Activated T-helper 17 cell treated with anti-CD3 and anti-CD28 coated beads, Interleukin-2, amount 50 U/mL, for 72 hours (primary cell): ENCODE data around the gene SOX8. TPM values are rescaled to one million over a fixed set of nuclear protein-coding genes. Genes with fewer than 3 reads are reported as not detected.

ENCODE experiments used
- ATAC-seq: fragments of 150-1000 bp; cut with Tn5 transposase; replicated peaks from 2 replicates; pipeline ENCODE4 v1.10.0; 2021; ENCODE audit warnings: mild to moderate bottlenecking, moderate library complexity
- H3K27ac Mint-ChIP-seq: one replicate; pipeline ENCODE4 v1.8.0; 2022; ENCODE audit warnings: mixed read lengths
- H3K27me3 Mint-ChIP-seq: one replicate; pipeline ENCODE4 v1.8.0; 2022; ENCODE audit warnings: mixed read lengths
- H3K36me3 Mint-ChIP-seq: one replicate; pipeline ENCODE4 v1.8.0; 2022; ENCODE audit warnings: low read depth, mild to moderate bottlenecking, mixed read lengths
- H3K4me1 Mint-ChIP-seq: one replicate; pipeline ENCODE4 v1.8.0; 2022; ENCODE audit warnings: mixed read lengths
- H3K4me3 Mint-ChIP-seq: one replicate; pipeline ENCODE4 v1.8.0; 2022; ENCODE audit warnings: mild to moderate bottlenecking, mixed read lengths
- H3K9me3 Mint-ChIP-seq: one replicate; pipeline ENCODE4 v1.8.0; 2022; ENCODE audit warnings: mixed read lengths
- total RNA-seq, 2 donors: library from RNA; stranded (reverse); gene quantifications; one replicate each; pipeline ENCODE4 v1.2.3, GENCODE V29; 2022

Gene SOX8
- total RNA-seq, 2 donors from 2014 or later = 0.35 to 3.8 TPM

GRCh38 chr16:974001-974601 is 7.5 kb upstream of the SOX8 start:
- Mint-ChIP-seq H3K4me3 (no peak overlapping the region), H3K27ac (no peak overlapping the region)
- no peak for ATAC-seq

DNA sequence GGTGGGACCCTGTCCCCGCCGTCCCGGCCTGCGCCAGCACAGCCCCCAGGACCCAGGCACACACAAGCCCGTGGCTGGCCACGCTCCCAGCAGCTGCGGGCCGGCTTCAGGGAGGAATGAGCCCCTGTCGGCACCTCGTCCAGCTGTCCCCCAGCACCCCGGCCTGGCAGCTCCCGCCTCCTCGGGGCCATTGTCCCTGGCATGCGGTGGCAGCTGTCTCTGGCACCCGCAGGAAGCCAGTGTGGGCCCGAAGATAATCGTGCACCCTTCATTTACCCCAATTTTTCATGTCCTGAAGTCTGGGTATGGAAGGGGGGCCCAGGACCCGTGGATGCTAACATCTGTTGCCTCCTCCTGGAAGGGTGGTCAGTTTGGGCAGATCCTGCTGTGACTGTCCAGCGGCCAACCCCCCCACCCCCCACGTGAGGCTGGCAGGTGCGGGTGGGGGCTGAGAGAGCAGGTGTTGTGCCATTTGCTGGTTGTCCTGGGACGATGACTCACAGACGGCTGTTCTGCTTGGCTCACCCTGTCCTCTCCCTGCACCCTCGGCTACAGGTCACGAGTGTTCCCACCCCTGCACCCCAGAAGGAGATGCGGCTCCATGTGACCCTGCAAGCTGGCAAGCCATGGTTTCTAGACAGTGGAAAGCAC is 6.8 kb upstream of the SOX8 start:
- Mint-ChIP-seq H3K27me3 (no peaks in the 10 kb centered on the region), H3K9me3 (no peaks in the 10 kb centered on the region), H3K4me3 (no peak overlapping the region), H3K4me1 (peaks cover 6% of the 10 kb centered on the region), H3K27ac (no peak overlapping the region), H3K36me3 (no peaks in the 10 kb centered on the region)
- no peak for ATAC-seq

More at GRCh38 chr16:974001-974601, 7.5 kb upstream of the SOX8 start:
- Mint-ChIP-seq H3K36me3 (no peaks in the 10 kb centered on the region), H3K9me3 (no peaks in the 10 kb centered on the region), H3K27me3 (no peaks in the 10 kb centered on the region), H3K4me1 (peaks cover 6% of the 10 kb centered on the region)

GRCh38 chr16:975291-975690 is 6.3 kb upstream of the SOX8 start:
- Mint-ChIP-seq H3K4me1 (peaks cover 6% of the 10 kb centered on the region), H3K9me3 (no peaks in the 10 kb centered on the region), H3K4me3 (no peak overlapping the region), H3K27me3 (no peaks in the 10 kb centered on the region), H3K27ac (no peak overlapping the region), H3K36me3 (no peaks in the 10 kb centered on the region)
- no peak for ATAC-seq

DNA sequence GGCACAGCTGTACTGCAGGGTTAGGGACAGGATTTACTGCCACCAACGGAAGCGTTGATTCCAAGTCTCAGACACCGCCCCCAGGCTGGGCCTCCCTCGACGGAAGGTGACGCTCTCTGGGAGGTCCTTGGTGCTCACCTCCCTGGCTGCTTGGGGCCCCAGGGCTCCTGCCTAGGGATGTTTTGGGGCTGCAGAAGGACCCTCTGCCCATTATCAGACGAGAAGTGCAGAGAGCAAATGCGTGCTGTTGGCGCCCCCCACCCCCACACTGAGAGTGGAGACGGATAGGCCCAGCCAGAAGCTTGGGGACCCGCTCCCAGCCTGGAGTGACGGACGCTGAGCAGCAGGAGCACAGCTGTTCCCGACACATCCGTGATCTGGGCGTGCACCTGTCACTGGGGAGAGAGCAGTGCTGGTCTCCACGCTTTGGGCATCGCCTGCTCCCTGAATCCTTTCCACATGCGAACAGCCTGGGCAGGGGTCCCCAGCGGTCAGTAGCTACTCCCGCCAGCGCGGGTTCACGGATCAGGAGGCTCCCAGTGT is 5.1 kb upstream of the SOX8 start:
- H3K4me1 Mint-ChIP-seq = peaks cover 6% of the 10 kb centered on the region
- peak; percentile 24 for ATAC-seq
- H3K9me3 Mint-ChIP-seq = no peaks in the 10 kb centered on the region
- H3K27me3 Mint-ChIP-seq = no peaks in the 10 kb centered on the region
- no peak overlapping the region for H3K27ac Mint-ChIP-seq
- H3K4me3 Mint-ChIP-seq = no peak overlapping the region
- H3K36me3 Mint-ChIP-seq = no peaks in the 10 kb centered on the region

- Mint-ChIP-seq H3K36me3 (no peaks in the 10 kb centered on the region), H3K4me3 (no peak overlapping the region), H3K4me1 (peaks cover 6% of the 10 kb centered on the region), H3K27ac (no peak overlapping the region), H3K9me3 (no peaks in the 10 kb centered on the region), H3K27me3 (no peaks in the 10 kb centered on the region)
- ATAC-seq = no peak
Measured at GRCh38 chr16:977081-977701, 4.4 kb upstream of the SOX8 start.

GRCh38 chr16:977896-978295 is 3.7 kb upstream of the SOX8 start:
- no peak overlapping the region for H3K27ac Mint-ChIP-seq
- no peaks in the 10 kb centered on the region for H3K9me3 Mint-ChIP-seq
- no peaks in the 10 kb centered on the region for H3K36me3 Mint-ChIP-seq
- ATAC-seq = no peak
- H3K4me3 Mint-ChIP-seq = no peak overlapping the region
- no peaks in the 10 kb centered on the region for H3K27me3 Mint-ChIP-seq
- H3K4me1 Mint-ChIP-seq = peaks cover 6% of the 10 kb centered on the region

GRCh38 chr16:978403-978802 is 3.2 kb upstream of the SOX8 start:
- peaks cover 6% of the 10 kb centered on the region for H3K4me1 Mint-ChIP-seq
- ATAC-seq = no peak
- H3K27ac Mint-ChIP-seq = no peak overlapping the region

GRCh38 chr16:979147-979546 is 2.4 kb upstream of the SOX8 start:
- no peak for ATAC-seq
- Mint-ChIP-seq H3K4me1 (peaks cover 6% of the 10 kb centered on the region), H3K27ac (no peak overlapping the region), H3K36me3 (no peaks in the 10 kb centered on the region), H3K27me3 (no peaks in the 10 kb centered on the region), H3K4me3 (no peak overlapping the region), H3K9me3 (no peaks in the 10 kb centered on the region)

More at GRCh38 chr16:978403-978802, 3.2 kb upstream of the SOX8 start:
- no peaks in the 10 kb centered on the region for H3K9me3 Mint-ChIP-seq
- no peaks in the 10 kb centered on the region for H3K36me3 Mint-ChIP-seq
- H3K4me3 Mint-ChIP-seq = no peak overlapping the region
- H3K27me3 Mint-ChIP-seq = no peaks in the 10 kb centered on the region

DNA sequence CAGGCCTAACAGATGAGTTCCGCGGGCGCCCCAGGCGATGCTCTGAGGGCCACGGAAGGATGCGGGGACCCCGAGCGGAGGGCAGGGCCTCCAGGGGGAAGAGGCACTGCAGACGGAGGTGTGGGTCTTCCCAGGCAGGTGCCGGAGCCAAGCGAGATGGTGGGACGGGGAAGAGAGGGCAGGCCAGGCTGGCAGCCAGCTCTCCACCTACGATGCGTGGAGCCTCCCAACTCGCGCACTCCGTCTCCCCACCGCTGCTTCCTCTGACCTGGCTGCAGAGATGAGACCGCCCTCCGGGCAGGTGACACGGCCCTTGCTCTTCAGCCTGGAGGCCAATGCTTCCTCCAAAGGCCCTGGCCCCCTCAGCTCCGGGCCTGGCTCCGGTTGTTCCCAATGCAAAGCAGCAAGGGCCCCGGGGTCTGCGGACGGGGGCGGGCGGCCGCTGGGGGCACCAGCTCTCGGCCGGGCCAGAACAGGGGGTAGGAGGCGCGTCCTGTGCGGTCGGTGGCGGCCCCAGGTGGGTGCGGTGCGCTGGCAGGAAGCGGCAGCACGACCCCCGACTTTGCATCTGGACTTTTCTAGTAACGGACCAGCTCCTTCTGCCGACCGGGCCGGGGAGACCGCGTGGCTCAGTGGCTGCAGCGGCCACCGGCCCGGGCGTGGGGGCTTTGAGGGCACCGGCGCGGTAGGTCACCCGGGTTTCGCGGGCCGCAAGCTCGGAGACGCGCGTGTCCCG is 1.5 kb upstream of the SOX8 start:
- Mint-ChIP-seq H3K4me1 (peaks cover 6% of the 10 kb centered on the region), H3K4me3 (peak overlapping the region; percentile 21), H3K27ac (no peak overlapping the region), H3K9me3 (no peaks in the 10 kb centered on the region), H3K36me3 (no peaks in the 10 kb centered on the region), H3K27me3 (no peaks in the 10 kb centered on the region)
- ATAC-seq = no peak

- no peak for ATAC-seq
- Mint-ChIP-seq H3K9me3 (no peaks in the 10 kb centered on the region), H3K36me3 (no peaks in the 10 kb centered on the region), H3K4me1 (peaks cover 6% of the 10 kb centered on the region), H3K27me3 (no peaks in the 10 kb centered on the region), H3K27ac (no peak overlapping the region), H3K4me3 (no peak overlapping the region)
Measured at GRCh38 chr16:980595-980854, 1.0 kb upstream of the SOX8 start.

GRCh38 chr16:982145-983043 is 824 bp downstream of the SOX8 start:
- Mint-ChIP-seq H3K27ac (no peak overlapping the region), H3K9me3 (no peaks in the 10 kb centered on the region), H3K36me3 (no peaks in the 10 kb centered on the region), H3K4me1 (peaks cover 6% of the 10 kb centered on the region), H3K27me3 (no peaks in the 10 kb centered on the region), H3K4me3 (peak overlapping the region; percentile 54)
- ATAC-seq = peak; percentile 20

GRCh38 chr16:983044-984030 is 1.8 kb downstream of the SOX8 start:
- ATAC-seq = no peak
- no peaks in the 10 kb centered on the region for H3K27me3 Mint-ChIP-seq

GRCh38 chr16:984121-984694 is 2.6 kb downstream of the SOX8 start:
- Mint-ChIP-seq H3K36me3 (no peaks in the 10 kb centered on the region), H3K4me1 (no peaks in the 10 kb centered on the region), H3K4me3 (no peak overlapping the region), H3K27me3 (no peaks in the 10 kb centered on the region), H3K27ac (no peak overlapping the region), H3K9me3 (no peaks in the 10 kb centered on the region)
- ATAC-seq = no peak

More at GRCh38 chr16:983044-984030, 1.8 kb downstream of the SOX8 start:
- Mint-ChIP-seq H3K4me3 (peak overlapping the region; percentile 54), H3K27ac (no peak overlapping the region), H3K36me3 (no peaks in the 10 kb centered on the region), H3K4me1 (no peaks in the 10 kb centered on the region), H3K9me3 (no peaks in the 10 kb centered on the region)
